Natural killer cell (primary cell): Measurements from ENCODE around the gene ANAPC4. TPM values are rescaled to one million over a fixed set of nuclear protein-coding genes. Genes with fewer than 3 reads are reported as not detected.
A peak's percentile ranks its signal among the peaks of the same experiment; 100 is the strongest.

Experiments
- ATAC-seq, 3 donors: fragments of 150-1000 bp in 2 of 3; fragments of 200-7000 bp in 1 of 3; cut with Tn5 transposase; 1 replicate in 1 of 3; 2 replicates in 2 of 3; pipeline ENCODE4 v1.10.0; 2021; ENCODE audit warnings: mild to moderate bottlenecking in 2 of 3, moderate library complexity in 2 of 3
- DNase-seq, 2 donors: peaks; one replicate each; pipeline versions ENCODE4 v3.0.0 to v3.0.0-alpha.2; 2013 to 2021; ENCODE audit warnings: mixed read lengths in 1 of 2
- H3K27ac ChIP-seq: one replicate; pipeline ENCODE4 v1.5.1; 2013; ENCODE audit warnings: mild to moderate bottlenecking, low read length
- H3K27me3 ChIP-seq: one replicate; pipeline ENCODE4 v1.6.1; 2013; ENCODE audit warnings: low read length; ENCODE audit not compliant: control insufficient read depth, insufficient read depth
- H3K36me3 ChIP-seq: one replicate; pipeline ENCODE4 v1.6.1; 2013; ENCODE audit warnings: low read length; ENCODE audit not compliant: control insufficient read depth, insufficient read depth
- H3K4me1 ChIP-seq: one replicate; pipeline ENCODE4 v1.6.1; 2013; ENCODE audit warnings: low read length; ENCODE audit not compliant: control insufficient read depth, insufficient read depth
- H3K4me3 ChIP-seq: one replicate; pipeline ENCODE4 v1.5.1; 2013; ENCODE audit warnings: low read length
- H3K9me3 ChIP-seq: one replicate; pipeline ENCODE4 v1.6.1; 2013; ENCODE audit warnings: low read length; ENCODE audit not compliant: control insufficient read depth, insufficient read depth
- H3K27ac Mint-ChIP-seq, 2 donors: one replicate each; pipeline ENCODE4 v1.8.0; 2022; ENCODE audit warnings: mild to moderate bottlenecking in 2 of 2, mixed read lengths in 2 of 2, moderate library complexity in 1 of 2
- H3K27me3 Mint-ChIP-seq, 2 donors: one replicate each; pipeline ENCODE4 v1.8.0; 2022; ENCODE audit warnings: low read depth in 2 of 2, mixed read lengths in 2 of 2
- H3K36me3 Mint-ChIP-seq: one replicate; pipeline ENCODE4 v1.8.0; 2022; ENCODE audit warnings: mixed read lengths
- H3K4me1 Mint-ChIP-seq, 2 donors: one replicate each; pipeline ENCODE4 v1.8.0; 2022; ENCODE audit warnings: mixed read lengths in 2 of 2
- H3K4me3 Mint-ChIP-seq: one replicate; pipeline ENCODE4 v1.8.0; 2022; ENCODE audit warnings: mild to moderate bottlenecking, moderate library complexity, mixed read lengths
- H3K9me3 Mint-ChIP-seq, 2 donors: one replicate each; pipeline ENCODE4 v1.8.0; 2022; ENCODE audit warnings: mixed read lengths in 2 of 2
- WGBS: methylation state at CpG from one replicate; pipeline ENCODE4 v1.1.7; 2013; ENCODE audit warnings: missing lambda C conversion rate; ENCODE audit not compliant: insufficient coverage; 5-methylcytosine and 5-hydroxymethylcytosine counted together
- intact Hi-C: fragments of 100-400 bp; cut with micrococcal nuclease; formaldehyde crosslinking; loops from one replicate; pipeline ENCODE4 v1.14.2; 2022
- total RNA-seq, 4 donors: library from RNA; stranded (reverse); fragments of 120-200 nt in 1 of 4; gene quantifications; one replicate each; pipeline versions ENCODE4 v1.2.3 to v1.2.4, GENCODE V29; 2013 to 2022
- TF ChIP-seq, protein P1 (sequence below): fragments of 200-600 bp; IDR thresholded peaks from one replicate; pipeline ENCODE4 v1.8.0; 2022; ENCODE audit warnings: antibody characterized with exemption

ANAPC4 gene
- total RNA-seq, 3 donors from 2014 or later (not counting 1 experiment from before 2014, with no cell fraction given) = 42.0 to 51.3 (median 49.5) TPM

DNA sequence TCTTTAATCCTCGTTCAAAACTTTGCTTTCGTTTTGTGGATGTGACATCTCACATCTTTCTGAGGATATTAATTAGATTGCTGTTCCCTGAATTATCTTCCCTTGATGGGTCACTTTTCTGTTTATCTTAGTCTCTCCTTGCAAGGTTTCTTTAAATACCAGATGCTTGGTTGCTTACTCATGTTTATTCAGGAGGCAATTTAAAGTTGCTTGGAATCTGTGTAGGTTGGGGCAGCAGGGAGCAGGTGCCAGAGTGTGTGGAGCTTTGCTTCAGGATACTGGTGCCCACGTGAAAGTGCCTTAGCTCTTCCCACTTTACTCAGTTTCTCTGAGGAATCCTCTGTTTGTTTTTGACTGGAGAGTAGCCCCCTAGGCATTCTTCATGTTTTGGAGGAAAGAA, 24.0 kb downstream of the ANAPC4 start:
- Mint-ChIP-seq H3K4me3 (no peak overlapping the region), H3K27ac (peak overlapping the region in 1 of 2 donors; percentile 1), H3K27me3 (no peaks in the 10 kb centered on the region), H3K36me3 (peaks cover 45% of the 10 kb centered on the region), H3K4me1 (peaks cover 0 to 5% of the 10 kb centered on the region in 2 donors), H3K9me3 (no peaks in the 10 kb centered on the region)
- intact Hi-C loops = no loop called here
- no peaks in the 10 kb centered on the region for H3K4me1 ChIP-seq
- WGBS = 97% methylated on average over 3 of the region's 3 CpGs
- H3K9me3 ChIP-seq = peaks cover 3% of the 10 kb centered on the region
- DNase-seq (no peak), ATAC-seq (no peak)
- peaks cover 85% of the 10 kb centered on the region for H3K36me3 ChIP-seq
- no peak overlapping the region for H3K4me3 ChIP-seq
- no peak overlapping the region for H3K27ac ChIP-seq
- TF ChIP-seq, protein P1, sequence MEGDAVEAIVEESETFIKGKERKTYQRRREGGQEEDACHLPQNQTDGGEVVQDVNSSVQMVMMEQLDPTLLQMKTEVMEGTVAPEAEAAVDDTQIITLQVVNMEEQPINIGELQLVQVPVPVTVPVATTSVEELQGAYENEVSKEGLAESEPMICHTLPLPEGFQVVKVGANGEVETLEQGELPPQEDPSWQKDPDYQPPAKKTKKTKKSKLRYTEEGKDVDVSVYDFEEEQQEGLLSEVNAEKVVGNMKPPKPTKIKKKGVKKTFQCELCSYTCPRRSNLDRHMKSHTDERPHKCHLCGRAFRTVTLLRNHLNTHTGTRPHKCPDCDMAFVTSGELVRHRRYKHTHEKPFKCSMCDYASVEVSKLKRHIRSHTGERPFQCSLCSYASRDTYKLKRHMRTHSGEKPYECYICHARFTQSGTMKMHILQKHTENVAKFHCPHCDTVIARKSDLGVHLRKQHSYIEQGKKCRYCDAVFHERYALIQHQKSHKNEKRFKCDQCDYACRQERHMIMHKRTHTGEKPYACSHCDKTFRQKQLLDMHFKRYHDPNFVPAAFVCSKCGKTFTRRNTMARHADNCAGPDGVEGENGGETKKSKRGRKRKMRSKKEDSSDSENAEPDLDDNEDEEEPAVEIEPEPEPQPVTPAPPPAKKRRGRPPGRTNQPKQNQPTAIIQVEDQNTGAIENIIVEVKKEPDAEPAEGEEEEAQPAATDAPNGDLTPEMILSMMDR = no peak
- H3K27me3 ChIP-seq = no peaks in the 10 kb centered on the region

DNA sequence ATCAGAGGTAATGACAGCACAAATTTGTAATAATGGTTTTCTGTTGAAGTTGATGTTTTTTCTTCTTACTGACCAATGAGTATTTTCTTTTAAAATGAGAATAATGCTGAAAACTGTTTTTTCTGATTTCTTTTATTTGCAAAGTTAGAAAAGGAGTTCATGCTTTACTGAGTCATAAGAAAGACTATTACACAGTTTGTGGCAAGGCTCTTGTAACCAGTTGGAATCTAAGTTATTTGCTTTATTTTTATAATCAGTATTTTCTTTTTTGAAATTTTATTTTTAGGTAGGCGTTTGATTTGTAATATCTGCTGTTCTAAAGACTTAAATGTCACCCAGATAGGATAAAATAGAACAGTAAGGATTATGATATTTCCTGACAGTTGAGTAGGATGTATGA, 25.5 kb downstream of the ANAPC4 start:
- no peak for DNase-seq

GRCh38 chr4:25403699-25404098, 26.6 kb downstream of the ANAPC4 start:
- no peak overlapping the region for H3K27ac Mint-ChIP-seq

More for the DNA sequence above, 25.5 kb downstream of the ANAPC4 start:
- no peaks in the 10 kb centered on the region for H3K9me3 ChIP-seq
- intact Hi-C loops = no loop called here
- no peaks in the 10 kb centered on the region for H3K4me1 ChIP-seq
- no peaks in the 10 kb centered on the region for H3K27me3 ChIP-seq
- Mint-ChIP-seq H3K4me3 (no peak overlapping the region), H3K4me1 (peaks cover 0 to 5% of the 10 kb centered on the region in 2 donors), H3K27ac (no peak overlapping the region), H3K36me3 (peaks cover 30% of the 10 kb centered on the region), H3K27me3 (no peaks in the 10 kb centered on the region), H3K9me3 (no peaks in the 10 kb centered on the region)
- no peak overlapping the region for H3K4me3 ChIP-seq
- peaks cover 85% of the 10 kb centered on the region for H3K36me3 ChIP-seq
- WGBS = no CpG with 5 or more reads among the region's 1 CpG
- no peak overlapping the region for H3K27ac ChIP-seq
- ATAC-seq = no peak
- TF ChIP-seq, protein P1 = no peak

DNA sequence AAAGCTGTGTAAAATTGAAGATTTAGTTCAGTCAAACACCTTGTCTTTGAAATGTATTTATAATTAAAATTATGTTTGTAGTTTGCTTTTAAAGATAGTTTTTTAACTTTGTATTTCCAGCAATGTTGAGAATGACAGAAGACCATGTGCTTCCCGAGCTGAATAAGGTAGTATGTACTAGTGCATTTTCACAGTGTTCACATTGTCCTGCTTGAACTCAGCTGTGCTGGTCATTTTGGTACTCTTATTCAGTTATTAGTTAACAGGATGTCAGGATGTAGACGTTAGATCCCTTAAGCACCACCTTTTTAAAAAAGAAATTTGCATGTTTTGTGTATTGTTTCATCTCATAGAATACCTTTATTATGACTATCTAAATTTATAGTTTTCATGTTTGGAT, 28.4 kb downstream of the ANAPC4 start:
- no peak for ATAC-seq
- TF ChIP-seq, protein P1 = no peak
- H3K36me3 ChIP-seq = peaks cover 90% of the 10 kb centered on the region
- H3K27ac ChIP-seq = no peak overlapping the region
- H3K4me3 ChIP-seq = no peak overlapping the region
- H3K4me1 ChIP-seq = no peaks in the 10 kb centered on the region
- H3K9me3 Mint-ChIP-seq = no peaks in the 10 kb centered on the region
- no peaks in the 10 kb centered on the region for H3K4me1 Mint-ChIP-seq
- DNase-seq = no peak
- no peaks in the 10 kb centered on the region for H3K27me3 Mint-ChIP-seq
- 90% methylated on average over 1 of the region's 2 CpGs for WGBS
- no peaks in the 10 kb centered on the region for H3K27me3 ChIP-seq
- intact Hi-C loops = no loop called here
- no peak overlapping the region for H3K4me3 Mint-ChIP-seq
- H3K27ac Mint-ChIP-seq = no peak overlapping the region
- H3K9me3 ChIP-seq = no peaks in the 10 kb centered on the region
- peaks cover 7% of the 10 kb centered on the region for H3K36me3 Mint-ChIP-seq

More at GRCh38 chr4:25403699-25404098, 26.6 kb downstream of the ANAPC4 start:
- DNase-seq (no peak), ATAC-seq (no peak)
- intact Hi-C loops = no loop called here
- no peaks in the 10 kb centered on the region for H3K27me3 Mint-ChIP-seq
- H3K36me3 ChIP-seq = peaks cover 86% of the 10 kb centered on the region
- H3K4me1 Mint-ChIP-seq = no peaks in the 10 kb centered on the region
- H3K4me3 ChIP-seq = no peak overlapping the region
- H3K4me3 Mint-ChIP-seq = no peak overlapping the region
- H3K27ac ChIP-seq = no peak overlapping the region
- no peaks in the 10 kb centered on the region for H3K27me3 ChIP-seq
- H3K9me3 Mint-ChIP-seq = no peaks in the 10 kb centered on the region
- peaks cover 18% of the 10 kb centered on the region for H3K36me3 Mint-ChIP-seq
- no peaks in the 10 kb centered on the region for H3K9me3 ChIP-seq
- TF ChIP-seq, protein P1 = no peak
- H3K4me1 ChIP-seq = no peaks in the 10 kb centered on the region
